HepG2 (cell line): ENCODE measurements around the gene SLC25A17. TPM values are rescaled to one million over a fixed set of nuclear protein-coding genes. Genes with fewer than 3 reads are reported as not detected.

ENCODE experiments used
- ARNT2 ChIP-seq: sonication (generic); formaldehyde crosslinking; IDR thresholded peaks from 2 replicates; pipeline ENCODE4 v1.8.0; 2022; ENCODE audit warnings: mild to moderate bottlenecking, low read depth, missing genetic modification reagents, moderate library complexity
- DMAP1 ChIP-seq: IDR thresholded peaks from 2 replicates; pipeline ENCODE4 v1.6.1; 2016
- HNRNPLL ChIP-seq: fragments of 200-400 bp; formaldehyde crosslinking; IDR thresholded peaks from 2 replicates; pipeline ENCODE4 v1.6.1; 2017; ENCODE audit warnings: mild to moderate bottlenecking, low read depth, low read length; ENCODE audit not compliant: poor library complexity, severe bottlenecking
- MED1 ChIP-seq: sonication (generic); formaldehyde crosslinking; IDR thresholded peaks from 2 replicates; pipeline ENCODE4 v1.4.0; 2020; ENCODE audit warnings: missing genetic modification reagents
- RBM39 ChIP-seq: fragments of 200-400 bp; formaldehyde crosslinking; IDR thresholded peaks from one replicate; pipeline ENCODE4 v1.6.1; 2018; ENCODE audit warnings: antibody characterized with exemption, mild to moderate bottlenecking, low read depth, low read length; ENCODE audit not compliant: poor library complexity, severe bottlenecking
- REXO4 ChIP-seq: sonication (generic); formaldehyde crosslinking; IDR thresholded peaks from 2 replicates; pipeline ENCODE4 v1.8.0; 2022; ENCODE audit warnings: missing genetic modification reagents, mild to moderate bottlenecking, borderline replicate concordance
- SIX1 ChIP-seq: sonication (generic); formaldehyde crosslinking; IDR thresholded peaks from 2 replicates; pipeline ENCODE4 v1.4.0; 2020; ENCODE audit warnings: missing genetic modification reagents, borderline replicate concordance
- SNAPC5 ChIP-seq: sonication (generic); formaldehyde crosslinking; IDR thresholded peaks from 2 replicates; pipeline ENCODE4 v1.8.1; 2023; ENCODE audit warnings: mild to moderate bottlenecking, missing genetic modification reagents, borderline replicate concordance
- SP4 ChIP-seq: sonication (generic); formaldehyde crosslinking; IDR thresholded peaks from 2 replicates; pipeline ENCODE4 v1.8.1; 2023; ENCODE audit warnings: mild to moderate bottlenecking, missing genetic modification reagents
- TARDBP ChIP-seq: sonication (generic); formaldehyde crosslinking; IDR thresholded peaks from 2 replicates; pipeline ENCODE4 v1.8.0; 2022; ENCODE audit warnings: mild to moderate bottlenecking, missing genetic modification reagents
- TCF7 ChIP-seq: sonication (generic); IDR thresholded peaks from 2 replicates; pipeline ENCODE4 v1.6.1; 2016; ENCODE audit warnings: antibody characterized with exemption, low read depth
- THAP8 ChIP-seq: sonication (generic); formaldehyde crosslinking; IDR thresholded peaks from 2 replicates; pipeline ENCODE4 v1.5.1; 2020; ENCODE audit warnings: missing genetic modification reagents, mild to moderate bottlenecking, borderline replicate concordance
- U2AF1 ChIP-seq: fragments of 200-400 bp; formaldehyde crosslinking; optimal IDR thresholded peaks from 2 replicates; pipeline ENCODE3; 2017; ENCODE audit warnings: mild to moderate bottlenecking, low read depth, low read length
- ZFP36L2 ChIP-seq: sonication (generic); formaldehyde crosslinking; IDR thresholded peaks from 2 replicates; pipeline ENCODE4 v1.4.0; 2020; ENCODE audit warnings: missing genetic modification reagents
- ZHX2 ChIP-seq, 2 experiments: sonication (generic) in 1 of 2; formaldehyde crosslinking in 1 of 2; IDR thresholded peaks; 2 replicates each; pipeline versions ENCODE4 v1.6.1 to v1.9.0; 2014 to 2022; ENCODE audit warnings: antibody characterized with exemption in 1 of 2, borderline replicate concordance in 1 of 2, inconsistent platforms in 1 of 2, low read depth in 1 of 2, missing genetic modification reagents in 1 of 2
- ZNF180 ChIP-seq: sonication (generic); formaldehyde crosslinking; IDR thresholded peaks from 2 replicates; pipeline ENCODE4 v1.4.0; 2020; ENCODE audit warnings: low read depth, missing genetic modification reagents, borderline replicate concordance
- ZNF263 ChIP-seq: sonication (generic); formaldehyde crosslinking; IDR thresholded peaks from 2 replicates; pipeline ENCODE4 v1.4.0; 2020; ENCODE audit warnings: missing genetic modification reagents
- ZNF292 ChIP-seq: sonication (generic); formaldehyde crosslinking; IDR thresholded peaks from 2 replicates; pipeline ENCODE4 v1.8.1; 2022; ENCODE audit warnings: mild to moderate bottlenecking, low read depth, missing genetic modification reagents, borderline replicate concordance
- ZNF558 ChIP-seq: sonication (generic); formaldehyde crosslinking; IDR thresholded peaks from 2 replicates; pipeline ENCODE4 v1.9.0; 2022; ENCODE audit warnings: mild to moderate bottlenecking, missing genetic modification reagents, borderline replicate concordance
- ZNF570 ChIP-seq: sonication (generic); formaldehyde crosslinking; IDR thresholded peaks from 2 replicates; pipeline ENCODE4 v1.4.0; 2020; ENCODE audit warnings: mild to moderate bottlenecking, missing genetic modification reagents, borderline replicate concordance
- ZNF709 ChIP-seq: sonication (generic); formaldehyde crosslinking; IDR thresholded peaks from 2 replicates; pipeline ENCODE4 v1.5.0; 2020; ENCODE audit warnings: mild to moderate bottlenecking, missing genetic modification reagents
- ZSCAN30 ChIP-seq: sonication (generic); formaldehyde crosslinking; IDR thresholded peaks from 2 replicates; pipeline ENCODE4 v1.5.0; 2020; ENCODE audit warnings: mild to moderate bottlenecking, missing genetic modification reagents
- polyA plus RNA-seq, 8 experiments: library from polyadenylated mRNA; depleted of rRNA in 3 of 8; stranded (reverse) in 7 of 8; unstranded in 1 of 8; fragments of >200 nt; fragmentation: Illumina TruSeq in 4 of 8; extraction: Trizol in 4 of 8; gene quantifications; 2 replicates each; pipeline versions ENCODE4 v1.2.1 to v1.2.3, GENCODE V29; 2011 to 2016; ENCODE audit warnings: low read depth in 4 of 8, missing spikeins in 1 of 8, mixed read lengths in 1 of 8; ENCODE audit not compliant: insufficient read depth in 1 of 8
- total RNA-seq, 5 experiments: library from RNA; depleted of rRNA; stranded (reverse); fragments of >200 nt; fragmentation: Illumina TruSeq; extraction: Trizol; gene quantifications; 2 replicates each; pipeline ENCODE4 v1.2.3, GENCODE V29; 2016; ENCODE audit warnings: low read depth in 1 of 5

The SLC25A17 gene
- total and polyA plus RNA-seq, 2 of the 13 experiments (the other 11 are each of a cell fraction or from before 2014, with no cell fraction given) = 15.7 to 27.9 TPM

- TF ChIP-seq ZNF180 (CRISPR knock-in tag) = no peak
- 0 out of 2 replicates have a peak, but pooled peaks have one; percentile 38 for TF ChIP-seq ARNT2 (CRISPR knock-in tag)
- peak; percentile 63 for TF ChIP-seq SP4 (CRISPR knock-in tag)
- TF ChIP-seq U2AF1 = peak; percentile 21
- no peak for TF ChIP-seq ZSCAN30 (CRISPR knock-in tag)
- TF ChIP-seq ZNF263 = no peak
- no peak for TF ChIP-seq RBM39
- TF ChIP-seq SNAPC5 (CRISPR knock-in tag) = no peak
- TF ChIP-seq SIX1 = no peak
- TF ChIP-seq REXO4 (CRISPR knock-in tag) = no peak
- peak; percentile 26; the same call in 1 of the 2 replicates for TF ChIP-seq DMAP1 (CRISPR knock-in tag)
- TF ChIP-seq ZNF709 (CRISPR knock-in tag) = peak; percentile 46; the same call in 1 of the 2 replicates
- no peak for TF ChIP-seq ZNF292 (CRISPR knock-in tag)
- no peak for TF ChIP-seq TARDBP (CRISPR knock-in tag)
- no peak for TF ChIP-seq ZNF570
- no peak; the same call in 1 of the 2 replicates for TF ChIP-seq ZHX2 (IDR thresholded peaks at IDR 0.05; ENCODE audit: low read depth)
- TF ChIP-seq ZHX2 (CRISPR knock-in tag; IDR thresholded peaks at IDR 0.05; ENCODE audit: borderline replicate concordance) = no peak
- TF ChIP-seq TCF7 = no peak
- peak; percentile 66 for TF ChIP-seq HNRNPLL
- peak; percentile 42 for TF ChIP-seq MED1 (CRISPR knock-in tag)
- TF ChIP-seq THAP8 (CRISPR knock-in tag) = no peak
- TF ChIP-seq ZNF558 = no peak
- TF ChIP-seq ZFP36L2 (CRISPR knock-in tag) = no peak
Observed at GRCh38 chr22:40818747-40819598, at the start of gene SLC25A17 (continued).
